K562 (cell line): ENCODE data around the gene BTBD18. TPM values are rescaled to one million over a fixed set of nuclear protein-coding genes. Genes with fewer than 3 reads are reported as not detected.

Experiments
- BACH1 ChIP-seq: fragments of 200-800 bp; sonication (Bioruptor generic); IDR thresholded peaks from 2 replicates; pipeline ENCODE4 v1.6.1; 2016; ENCODE audit warnings: missing genetic modification characterization, missing compliant biosample characterization
- CBX2 ChIP-seq: fragments of 200-600 bp; sonication (generic); IDR thresholded peaks from one replicate; pipeline ENCODE4 v1.6.1; 2012; ENCODE audit warnings: mild to moderate bottlenecking, low read length, inconsistent platforms; ENCODE audit not compliant: insufficient read depth, poor library complexity, severe bottlenecking
- EP300 ChIP-seq: IDR thresholded peaks from 2 replicates; pipeline ENCODE4 v1.6.1; 2012; ENCODE audit warnings: low read length, improper control_type of control experiment
- FOXK1 ChIP-seq: sonication (generic); formaldehyde crosslinking; IDR thresholded peaks from 2 replicates; pipeline ENCODE4 v1.8.0; 2022; ENCODE audit warnings: missing genetic modification reagents, mild to moderate bottlenecking, borderline replicate concordance
- GATA2 ChIP-seq: sonication (generic); formaldehyde crosslinking; IDR thresholded peaks from 2 replicates; pipeline ENCODE4 v1.4.0; 2020; ENCODE audit warnings: mild to moderate bottlenecking, missing genetic modification reagents
- HDAC6 ChIP-seq: IDR thresholded peaks from 2 replicates; pipeline ENCODE4 v1.6.1; 2012; ENCODE audit warnings: low read depth, mild to moderate bottlenecking, control low read depth, inconsistent platforms, low read length, moderate library complexity
- HMG20B ChIP-seq: fragments of 250-450 bp; sonication (Bioruptor Pico); IDR thresholded peaks from 2 replicates; pipeline ENCODE4 v1.5.0; 2021; ENCODE audit warnings: mild to moderate bottlenecking
- JUN ChIP-seq, 2 experiments: sonication (generic) in 1 of 2; formaldehyde crosslinking in 1 of 2; IDR thresholded peaks; 2 replicates each; pipeline versions ENCODE4 v1.6.1 to v1.8.0; 2012 to 2022; ENCODE audit warnings: borderline replicate concordance in 2 of 2, mild to moderate bottlenecking in 2 of 2, improper control_type of control experiment in 1 of 2, low read depth in 1 of 2, low read length in 1 of 2, missing genetic modification reagents in 1 of 2
- LARP7 ChIP-seq: fragments of 450-650 bp; IDR thresholded peaks from 2 replicates; pipeline ENCODE4 v1.6.1; 2016
- LCOR ChIP-seq: sonication (generic); formaldehyde crosslinking; IDR thresholded peaks from 2 replicates; pipeline ENCODE4 v1.8.0; 2022; ENCODE audit warnings: mild to moderate bottlenecking, missing genetic modification reagents
- RNF219 ChIP-seq: fragments of 250-450 bp; sonication (Bioruptor Pico); IDR thresholded peaks from 2 replicates; pipeline ENCODE4 v1.5.0; 2022; ENCODE audit warnings: mild to moderate bottlenecking
- SIN3B ChIP-seq: fragments of 450-650 bp; IDR thresholded peaks from 2 replicates; pipeline ENCODE4 v1.6.1; 2017; ENCODE audit warnings: low read depth, mild to moderate bottlenecking, moderate library complexity
- TCF7 ChIP-seq: sonication (generic); IDR thresholded peaks from 2 replicates; pipeline ENCODE4 v1.6.1; 2016; ENCODE audit warnings: antibody characterized with exemption, borderline replicate concordance
- ZMIZ1 ChIP-seq, 2 experiments: fragments of 150-350 bp in 1 of 2; IDR thresholded peaks; 2 replicates each; pipeline ENCODE4 v1.6.1; 2012 to 2016; ENCODE audit warnings: low read depth in 2 of 2, low read length in 2 of 2, mild to moderate bottlenecking in 1 of 2, moderate library complexity in 1 of 2
- ZNF121 ChIP-seq: sonication (generic); formaldehyde crosslinking; conservative IDR thresholded peaks from 2 replicates; pipeline ENCODE4 v1.8.0; 2022; ENCODE audit warnings: missing genetic modification reagents
- polyA plus RNA-seq, 8 experiments: library from polyadenylated mRNA; depleted of rRNA in 4 of 8; stranded (reverse) in 5 of 8; unstranded in 3 of 8; fragments of >200 nt; fragmentation: Nextera tagmentation in 2 of 8; fragmentation: Illumina TruSeq in 1 of 8; extraction: Ambion mirVana in 2 of 8; extraction: Trizol in 1 of 8; gene quantifications; 2 replicates each; pipeline versions ENCODE4 v1.2.1 to v1.2.3, GENCODE V29; 2011 to 2014; ENCODE audit warnings: inconsistent platforms in 1 of 8, missing spikeins in 1 of 8
- total RNA-seq, 7 experiments: library from RNA; depleted of rRNA in 6 of 7; stranded (reverse); fragments of >200 nt in 6 of 7; fragmentation: Illumina TruSeq in 2 of 7; extraction: Trizol in 2 of 7; gene quantifications; 2 replicates each; pipeline versions ENCODE4 v1.2.1 to v1.2.3, GENCODE V29; 2011 to 2021; ENCODE audit warnings: low replicate concordance in 1 of 7
- TF ChIP-seq, protein P1 (sequence below): fragments of 200-800 bp; sonication (Bioruptor generic); IDR thresholded peaks from 2 replicates; pipeline ENCODE4 v1.6.1; 2016; ENCODE audit warnings: missing genetic modification characterization, missing compliant biosample characterization

BTBD18 gene
- total and polyA plus RNA-seq, 9 of the 15 experiments (the other 6 are each of a cell fraction or from before 2014, with no cell fraction given): 0.06 TPM; not detected in 8

GRCh38 chr11:57712256-57713150 lies 39.1 kb downstream of the BTBD18 start, which contains the start of gene TMX2 (continued):
- TF ChIP-seq RNF219 (no peak), BACH1 (tag) (no peak; the same call in 1 of the 2 replicates), LARP7 (no peak), ZNF121 (CRISPR knock-in tag) (no peak), HDAC6 (no peak), GATA2 (CRISPR knock-in tag) (no peak), FOXK1 (CRISPR knock-in tag) (no peak), JUN (IDR thresholded peaks at IDR 0.05; ENCODE audit: borderline replicate concordance, low read depth, low read length) (peak; percentile 10; the same call in 1 of the 2 replicates), JUN (CRISPR knock-in tag; IDR thresholded peaks at IDR 0.05; ENCODE audit: borderline replicate concordance) (no peak), SIN3B (peak; percentile 98), HMG20B (CRISPR knock-in tag) (no peak), CBX2 (no peak), LCOR (no peak), EP300 (no peak), TCF7 (no peak), ZMIZ1 (IDR thresholded peaks at IDR 0.05; ENCODE audit: low read depth in 2 of 2, low read length in 2 of 2) (0 out of 4 replicates have a peak, but pooled peaks of 1 of the 2 experiments have one; percentile 11)
- TF ChIP-seq, protein P1, sequence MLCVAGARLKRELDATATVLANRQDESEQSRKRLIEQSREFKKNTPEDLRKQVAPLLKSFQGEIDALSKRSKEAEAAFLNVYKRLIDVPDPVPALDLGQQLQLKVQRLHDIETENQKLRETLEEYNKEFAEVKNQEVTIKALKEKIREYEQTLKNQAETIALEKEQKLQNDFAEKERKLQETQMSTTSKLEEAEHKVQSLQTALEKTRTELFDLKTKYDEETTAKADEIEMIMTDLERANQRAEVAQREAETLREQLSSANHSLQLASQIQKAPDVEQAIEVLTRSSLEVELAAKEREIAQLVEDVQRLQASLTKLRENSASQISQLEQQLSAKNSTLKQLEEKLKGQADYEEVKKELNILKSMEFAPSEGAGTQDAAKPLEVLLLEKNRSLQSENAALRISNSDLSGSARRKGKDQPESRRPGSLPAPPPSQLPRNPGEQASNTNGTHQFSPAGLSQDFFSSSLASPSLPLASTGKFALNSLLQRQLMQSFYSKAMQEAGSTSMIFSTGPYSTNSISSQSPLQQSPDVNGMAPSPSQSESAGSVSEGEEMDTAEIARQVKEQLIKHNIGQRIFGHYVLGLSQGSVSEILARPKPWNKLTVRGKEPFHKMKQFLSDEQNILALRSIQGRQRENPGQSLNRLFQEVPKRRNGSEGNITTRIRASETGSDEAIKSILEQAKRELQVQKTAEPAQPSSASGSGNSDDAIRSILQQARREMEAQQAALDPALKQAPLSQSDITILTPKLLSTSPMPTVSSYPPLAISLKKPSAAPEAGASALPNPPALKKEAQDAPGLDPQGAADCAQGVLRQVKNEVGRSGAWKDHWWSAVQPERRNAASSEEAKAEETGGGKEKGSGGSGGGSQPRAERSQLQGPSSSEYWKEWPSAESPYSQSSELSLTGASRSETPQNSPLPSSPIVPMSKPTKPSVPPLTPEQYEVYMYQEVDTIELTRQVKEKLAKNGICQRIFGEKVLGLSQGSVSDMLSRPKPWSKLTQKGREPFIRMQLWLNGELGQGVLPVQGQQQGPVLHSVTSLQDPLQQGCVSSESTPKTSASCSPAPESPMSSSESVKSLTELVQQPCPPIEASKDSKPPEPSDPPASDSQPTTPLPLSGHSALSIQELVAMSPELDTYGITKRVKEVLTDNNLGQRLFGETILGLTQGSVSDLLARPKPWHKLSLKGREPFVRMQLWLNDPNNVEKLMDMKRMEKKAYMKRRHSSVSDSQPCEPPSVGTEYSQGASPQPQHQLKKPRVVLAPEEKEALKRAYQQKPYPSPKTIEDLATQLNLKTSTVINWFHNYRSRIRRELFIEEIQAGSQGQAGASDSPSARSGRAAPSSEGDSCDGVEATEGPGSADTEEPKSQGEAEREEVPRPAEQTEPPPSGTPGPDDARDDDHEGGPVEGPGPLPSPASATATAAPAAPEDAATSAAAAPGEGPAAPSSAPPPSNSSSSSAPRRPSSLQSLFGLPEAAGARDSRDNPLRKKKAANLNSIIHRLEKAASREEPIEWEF (CRISPR knock-in tag): no peak
